Measurements from ENCODE around the gene ZG16. TPM values are rescaled to one million over a fixed set of nuclear protein-coding genes. Genes with fewer than 3 reads are reported as not detected.

Gene ZG16
- total RNA-seq, 4 donors from 2014 or later, result not detected

DNA sequence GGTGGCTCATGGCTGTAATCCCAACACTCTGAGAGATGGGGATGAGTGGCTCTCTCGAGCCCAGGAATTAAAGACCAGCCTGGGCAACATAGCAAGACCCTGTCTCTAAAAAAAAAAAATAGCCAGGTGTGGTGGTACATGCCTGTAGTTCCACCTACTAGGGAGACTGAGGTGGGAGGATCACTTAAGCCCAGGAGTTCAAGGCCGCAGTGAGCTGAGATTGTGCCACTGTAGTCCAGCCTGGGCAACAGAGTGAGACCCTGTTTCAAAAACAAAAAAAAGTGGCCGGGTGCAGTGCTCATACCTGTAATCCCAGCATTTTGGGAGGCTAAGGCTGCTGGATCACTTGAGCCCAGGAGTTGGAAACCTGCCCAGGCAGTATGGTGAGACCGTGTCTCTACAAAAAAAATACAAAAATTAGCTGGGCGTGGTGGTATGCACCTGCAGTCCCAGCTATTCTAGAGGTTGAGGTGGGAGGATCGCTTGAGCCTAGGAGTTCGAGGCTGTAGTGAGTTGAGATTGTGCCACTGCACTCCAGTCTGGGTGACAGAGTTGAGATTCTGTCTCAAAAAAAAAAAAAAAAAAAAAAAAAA is 35.3 kb upstream of the ZG16 start:
- H3K4me3 ChIP-seq (replicated peaks in 1 of 3), result no peak overlapping the region
- no peak overlapping the region for H3K27ac ChIP-seq
- 64% methylated on average over 7 of the region's 7 CpGs for WGBS, 2 donors
- intact Hi-C loops (cut with DNase I), result no loop called here
- peak; percentile 78 to 79 for DNase-seq
- H3K36me3 ChIP-seq, result no peaks in the 10 kb centered on the region
- no peaks in the 10 kb centered on the region for H3K9me3 ChIP-seq
- no peaks in the 10 kb centered on the region for H3K27me3 ChIP-seq
- TF ChIP-seq POLR2A (IDR thresholded peaks at IDR 0.05) (no peak), CTCF (IDR thresholded peaks at IDR 0.05) (no peak)
- no peaks in the 10 kb centered on the region for H3K4me1 ChIP-seq

DNA sequence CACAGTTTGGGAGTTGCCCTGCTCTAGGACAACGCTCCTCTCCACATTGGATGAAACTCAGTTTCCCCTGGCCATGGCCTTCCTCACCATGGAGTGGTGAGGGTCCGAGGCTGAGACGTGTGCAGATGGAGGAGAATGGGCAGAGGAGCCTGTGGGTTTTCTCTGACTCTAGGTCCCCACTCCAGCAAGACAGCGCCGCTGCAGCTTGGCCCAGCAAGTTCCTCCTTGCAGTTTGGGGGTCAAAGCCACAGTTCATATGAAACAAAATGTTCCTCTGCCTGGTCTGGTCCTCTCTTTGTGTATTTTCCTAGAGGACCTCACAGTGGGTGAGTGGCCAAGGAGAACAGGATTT is 34.6 kb upstream of the ZG16 start:
- Histone ChIP-seq H3K4me3 (replicated peaks in 1 of 3) (no peak overlapping the region), H3K4me1 (no peaks in the 10 kb centered on the region), H3K27me3 (no peaks in the 10 kb centered on the region), H3K36me3 (no peaks in the 10 kb centered on the region), H3K27ac (no peak overlapping the region), H3K9me3 (no peaks in the 10 kb centered on the region)
- no peak for DNase-seq
- intact Hi-C loops (cut with DNase I), result no loop called here
- TF ChIP-seq POLR2A (IDR thresholded peaks at IDR 0.05) (no peak), CTCF (IDR thresholded peaks at IDR 0.05) (no peak)
- WGBS, 2 donors, result 98 to 100% methylated on average over 5 of the region's 5 CpGs

DNA sequence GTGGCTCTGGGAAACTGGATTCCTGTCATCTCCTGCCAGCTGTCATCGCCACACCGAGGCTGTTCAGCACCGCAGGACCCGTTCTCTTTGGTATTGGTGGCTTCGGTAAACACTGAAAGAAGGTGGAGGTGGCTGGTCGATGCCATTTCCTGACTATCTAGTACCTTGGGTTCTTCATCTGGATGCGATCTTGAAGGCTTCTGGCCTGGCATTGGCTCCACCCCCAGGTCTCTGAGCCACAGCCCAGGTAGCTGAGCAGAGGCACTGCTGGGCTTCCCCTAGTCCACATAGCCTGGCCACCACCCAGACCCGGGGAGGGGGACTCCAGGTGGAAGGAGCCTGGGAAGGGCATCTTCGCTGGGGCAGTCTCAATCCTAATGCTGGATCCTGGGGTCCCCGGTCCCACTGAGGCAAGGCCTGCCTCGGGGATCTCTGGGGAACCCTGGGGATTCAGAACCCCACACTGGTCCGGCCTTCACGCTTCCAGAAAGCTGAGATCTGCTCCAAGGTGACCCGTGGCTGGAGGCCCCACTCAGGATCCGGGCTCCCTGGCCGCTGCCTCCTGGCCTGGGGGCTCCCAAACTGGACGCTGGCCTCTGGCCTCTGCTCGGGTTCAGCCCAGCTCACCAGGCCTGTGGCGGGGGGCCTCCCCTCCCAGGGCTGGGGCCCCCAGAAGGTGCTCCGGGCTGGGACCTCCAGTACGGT is 34.1 kb upstream of the ZG16 start:
- Histone ChIP-seq H3K4me1 (no peaks in the 10 kb centered on the region), H3K4me3 (replicated peaks in 1 of 3) (no peak overlapping the region), H3K9me3 (no peaks in the 10 kb centered on the region), H3K36me3 (no peaks in the 10 kb centered on the region), H3K27ac (no peak overlapping the region), H3K27me3 (no peaks in the 10 kb centered on the region)
- TF ChIP-seq CTCF (IDR thresholded peaks at IDR 0.05) (no peak), POLR2A (IDR thresholded peaks at IDR 0.05) (no peak)
- 74 to 83% methylated on average over 4 to 7 of the region's 21 CpGs for WGBS, 2 donors
- no peak for DNase-seq
- intact Hi-C loops (cut with DNase I), result no loop called here

DNA sequence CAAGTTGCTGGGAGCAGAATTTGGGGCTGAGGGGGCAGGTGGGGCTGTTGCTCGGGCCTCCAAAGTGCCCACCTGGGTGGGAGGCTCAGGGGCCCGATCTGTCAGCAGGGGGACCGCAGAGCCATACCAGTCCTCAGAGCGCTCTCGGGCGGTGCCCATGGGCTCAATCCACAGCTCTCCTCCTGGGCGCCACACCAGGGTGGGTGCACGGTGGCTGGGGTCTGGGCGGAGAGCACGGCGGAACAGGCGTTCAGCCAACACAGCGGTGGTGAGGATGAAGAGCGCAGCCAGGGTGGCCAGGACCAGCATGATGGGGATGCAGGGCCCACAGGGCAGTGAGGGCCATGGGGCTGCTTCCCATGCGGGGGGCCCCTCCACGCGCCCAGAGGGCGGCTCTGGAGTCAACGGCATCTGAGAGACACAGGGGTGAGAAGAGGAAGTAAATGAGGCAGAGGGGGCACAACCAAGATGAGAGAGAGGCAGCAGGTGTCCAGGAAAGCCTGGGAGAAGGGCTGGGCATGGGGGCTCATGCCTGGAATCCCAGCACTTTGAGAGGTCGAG is 33.4 kb upstream of the ZG16 start:
- no peak for DNase-seq
- intact Hi-C loops (cut with DNase I), result no loop called here
- Histone ChIP-seq H3K36me3 (no peaks in the 10 kb centered on the region), H3K27ac (no peak overlapping the region), H3K4me3 (replicated peaks in 1 of 3) (no peak overlapping the region), H3K9me3 (no peaks in the 10 kb centered on the region), H3K4me1 (no peaks in the 10 kb centered on the region), H3K27me3 (no peaks in the 10 kb centered on the region)
- WGBS, 2 donors, result 89 to 91% methylated on average over 14 to 20 of the region's 20 CpGs
- no peak for TF ChIP-seq POLR2A (IDR thresholded peaks at IDR 0.05)
- TF ChIP-seq CTCF (IDR thresholded peaks at IDR 0.05), result no peak

GRCh38 chr16:29745121-29745852 is 32.8 kb upstream of the ZG16 start:
- H3K36me3 ChIP-seq, result no peaks in the 10 kb centered on the region
- intact Hi-C loops (cut with DNase I), result no loop called here
- H3K4me1 ChIP-seq, result no peaks in the 10 kb centered on the region
- no peak overlapping the region for H3K27ac ChIP-seq
- no peak for DNase-seq
- H3K27me3 ChIP-seq, result no peaks in the 10 kb centered on the region
- 85 to 86% methylated on average over 16 of the region's 16 CpGs for WGBS, 2 donors
- H3K4me3 ChIP-seq (replicated peaks in 1 of 3), result peak overlapping the region in 1 of 3 donors; percentile 9
- TF ChIP-seq CTCF (IDR thresholded peaks at IDR 0.05) (no peak), POLR2A (IDR thresholded peaks at IDR 0.05) (no peak)
- H3K9me3 ChIP-seq, result no peaks in the 10 kb centered on the region
